Keratinocyte (primary cell): ENCODE measurements around the gene IZUMO1R. TPM values are rescaled to one million over a fixed set of nuclear protein-coding genes. Genes with fewer than 3 reads are reported as not detected.

Experiments
- DNase-seq: peaks from one replicate; pipeline ENCODE4 v3.0.0-alpha.2; 2011; ENCODE audit warnings: low read depth, missing footprints, low spot score
- FAIRE-seq: peaks from 2 replicates; lab custom pipeline; 2011; peaks lifted over from hg19 to GRCh38; lab: Jason Lieb, UNC
- H2AFZ ChIP-seq: 2 replicates; pipeline ENCODE4 v1.6.0; 2012; ENCODE audit warnings: low read length, control low read depth, inconsistent platforms; ENCODE audit not compliant: control insufficient read depth
- H3K27ac ChIP-seq: 2 replicates; pipeline ENCODE4 v1.5.1; 2011; ENCODE audit warnings: low read length; ENCODE audit not compliant: control insufficient read depth, insufficient read depth
- H3K27me3 ChIP-seq: 3 replicates; pipeline ENCODE4 v1.6.0; 2011; ENCODE audit warnings: low read length; ENCODE audit not compliant: control insufficient read depth, insufficient read depth; ENCODE audit errors: extremely low read depth
- H3K36me3 ChIP-seq, 2 experiments: 2 replicates in 1 of 2; 3 replicates in 1 of 2; pipeline ENCODE4 v1.5.1; 2011; ENCODE audit warnings: low read length in 2 of 2, mild to moderate bottlenecking in 1 of 2; ENCODE audit not compliant: control insufficient read depth in 2 of 2, insufficient read depth in 2 of 2; ENCODE audit errors: extremely low read depth in 1 of 2
- H3K4me1 ChIP-seq: 3 replicates; pipeline ENCODE4 v1.5.1; 2011; ENCODE audit warnings: low read length; ENCODE audit not compliant: control insufficient read depth, insufficient read depth; ENCODE audit errors: extremely low read depth
- H3K4me2 ChIP-seq: 3 replicates; pipeline ENCODE4 v1.6.0; 2011; ENCODE audit warnings: low read depth, low read length; ENCODE audit not compliant: control insufficient read depth, insufficient read depth; ENCODE audit errors: extremely low read depth
- H3K4me3 ChIP-seq, 3 experiments: fragments of 200-600 bp in 1 of 3; sonication (generic) in 1 of 3; 2 replicates in 2 of 3; 3 replicates in 1 of 3; pipeline ENCODE4 v1.5.1; 2011 to 2016; ENCODE audit warnings: low read length in 3 of 3, mild to moderate bottlenecking in 3 of 3, control low read depth in 2 of 3, inconsistent platforms in 1 of 3, low read depth in 1 of 3, mixed read lengths in 1 of 3, mixed run types in 1 of 3, moderate library complexity in 1 of 3; ENCODE audit not compliant: control insufficient read depth in 2 of 3, insufficient read depth in 2 of 3; ENCODE audit errors: extremely low read depth in 1 of 3
- H3K79me2 ChIP-seq: 2 replicates; pipeline ENCODE4 v1.6.0; 2012; ENCODE audit warnings: low read length; ENCODE audit not compliant: control insufficient read depth, insufficient read depth
- H3K9ac ChIP-seq: 3 replicates; pipeline ENCODE4 v1.6.0; 2011; ENCODE audit warnings: low read length; ENCODE audit not compliant: control insufficient read depth, insufficient read depth; ENCODE audit errors: extremely low read depth
- H3K9me1 ChIP-seq: 3 replicates; pipeline ENCODE4 v1.6.0; 2011; ENCODE audit warnings: low read length; ENCODE audit not compliant: control insufficient read depth, insufficient read depth; ENCODE audit errors: extremely low read depth
- H3K9me3 ChIP-seq: 2 replicates; pipeline ENCODE4 v1.5.1; 2012; ENCODE audit warnings: low read depth, low read length; ENCODE audit not compliant: control insufficient read depth
- H4K20me1 ChIP-seq: 3 replicates; pipeline ENCODE4 v1.6.0; 2011; ENCODE audit warnings: low read length; ENCODE audit not compliant: control insufficient read depth, insufficient read depth; ENCODE audit errors: extremely low read depth
- EZH2 ChIP-seq: IDR thresholded peaks from one replicate; pipeline ENCODE4 v1.6.1; 2012; ENCODE audit warnings: inconsistent platforms, mild to moderate bottlenecking, low read length, moderate library complexity
- dilution Hi-C: fragments of 300-500 bp; cut with MboI; formaldehyde crosslinking; loops from one replicate; pipeline ENCODE4 v1.7.0; 2020; ENCODE audit warnings: low sequenced_read_pairs; ENCODE audit not compliant: extremely low pct_ligation_motif_present
- polyA plus RNA-seq, 5 experiments: library from polyadenylated mRNA; depleted of rRNA in 3 of 5; stranded (reverse) in 3 of 5; stranded (forward) in 1 of 5; unstranded in 1 of 5; fragments of >200 nt; gene quantifications; 1 replicate in 1 of 5; 2 replicates in 3 of 5; 3 replicates in 1 of 5; pipeline versions ENCODE4 v1.2.1 to v1.2.3, GENCODE V29; 2011 to 2012; ENCODE audit warnings: missing spikeins in 2 of 5, low read depth in 1 of 5, low replicate concordance in 1 of 5
- TF ChIP-seq, protein P1 (sequence below), 3 experiments: IDR thresholded peaks in 1 of 3; conservative IDR thresholded peaks in 1 of 3; optimal IDR thresholded peaks in 1 of 3; 2 replicates in 2 of 3; 3 replicates in 1 of 3; pipeline versions ENCODE3 to v1.5.1; 2011; ENCODE audit warnings: low read length in 3 of 3, mild to moderate bottlenecking in 3 of 3, moderate library complexity in 2 of 3, control low read depth in 1 of 3, inconsistent platforms in 1 of 3; ENCODE audit not compliant: insufficient read depth in 2 of 3; ENCODE audit errors: extremely low read depth in 1 of 3

The IZUMO1R gene
- polyA plus RNA-seq, 1 donor (not counting 4 experiments of a cell fraction or from before 2014, with no cell fraction given) = not detected

DNA sequence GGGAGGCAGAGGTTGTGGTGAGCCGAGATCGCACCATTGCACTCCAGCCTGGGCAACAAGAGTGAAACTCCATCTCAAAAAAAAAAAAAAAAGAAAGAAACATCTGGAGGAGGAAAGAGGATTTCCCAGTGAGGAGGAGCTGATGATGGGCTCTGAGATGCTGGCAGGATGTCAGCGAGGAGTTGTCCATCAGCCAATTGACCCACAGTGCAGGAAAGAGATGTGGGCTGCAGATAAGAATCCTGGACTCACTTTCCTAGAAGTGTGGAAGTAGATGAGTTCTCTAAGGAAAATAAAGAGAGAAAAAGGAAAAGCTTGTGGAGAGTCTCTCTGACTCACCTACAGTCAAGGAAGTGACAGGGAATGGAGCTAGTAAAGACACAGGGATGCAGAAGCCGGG lies 9.7 kb downstream of the IZUMO1R start:
- Histone ChIP-seq H3K79me2 (no peaks in the 10 kb centered on the region), H3K36me3 (no peaks in the 10 kb centered on the region), H2AFZ (no peak overlapping the region), H3K9me3 (no peaks in the 10 kb centered on the region), H3K27me3 (peaks cover 3% of the 10 kb centered on the region), H3K27ac (no peak overlapping the region), H3K9ac (no peak overlapping the region), H4K20me1 (no peaks in the 10 kb centered on the region), H3K9me1 (no peaks in the 10 kb centered on the region), H3K4me3 (no peak overlapping the region), H3K4me1 (no peaks in the 10 kb centered on the region), H3K4me2 (no peak overlapping the region)
- dilution Hi-C loops = no loop called here
- DNase-seq (no peak), FAIRE-seq (no peak)
- TF ChIP-seq EZH2 = no peak
- TF ChIP-seq, protein P1, sequence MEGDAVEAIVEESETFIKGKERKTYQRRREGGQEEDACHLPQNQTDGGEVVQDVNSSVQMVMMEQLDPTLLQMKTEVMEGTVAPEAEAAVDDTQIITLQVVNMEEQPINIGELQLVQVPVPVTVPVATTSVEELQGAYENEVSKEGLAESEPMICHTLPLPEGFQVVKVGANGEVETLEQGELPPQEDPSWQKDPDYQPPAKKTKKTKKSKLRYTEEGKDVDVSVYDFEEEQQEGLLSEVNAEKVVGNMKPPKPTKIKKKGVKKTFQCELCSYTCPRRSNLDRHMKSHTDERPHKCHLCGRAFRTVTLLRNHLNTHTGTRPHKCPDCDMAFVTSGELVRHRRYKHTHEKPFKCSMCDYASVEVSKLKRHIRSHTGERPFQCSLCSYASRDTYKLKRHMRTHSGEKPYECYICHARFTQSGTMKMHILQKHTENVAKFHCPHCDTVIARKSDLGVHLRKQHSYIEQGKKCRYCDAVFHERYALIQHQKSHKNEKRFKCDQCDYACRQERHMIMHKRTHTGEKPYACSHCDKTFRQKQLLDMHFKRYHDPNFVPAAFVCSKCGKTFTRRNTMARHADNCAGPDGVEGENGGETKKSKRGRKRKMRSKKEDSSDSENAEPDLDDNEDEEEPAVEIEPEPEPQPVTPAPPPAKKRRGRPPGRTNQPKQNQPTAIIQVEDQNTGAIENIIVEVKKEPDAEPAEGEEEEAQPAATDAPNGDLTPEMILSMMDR (optimal IDR thresholded peaks at IDR 0.05 in 1 of 3, IDR thresholded peaks at IDR 0.05 in 1 of 3, conservative IDR thresholded peaks at IDR 0.05 in 1 of 3; ENCODE audit: extremely low read depth in 1 of 3, insufficient read depth in 2 of 3, low read length in 3 of 3) = no peak

DNA sequence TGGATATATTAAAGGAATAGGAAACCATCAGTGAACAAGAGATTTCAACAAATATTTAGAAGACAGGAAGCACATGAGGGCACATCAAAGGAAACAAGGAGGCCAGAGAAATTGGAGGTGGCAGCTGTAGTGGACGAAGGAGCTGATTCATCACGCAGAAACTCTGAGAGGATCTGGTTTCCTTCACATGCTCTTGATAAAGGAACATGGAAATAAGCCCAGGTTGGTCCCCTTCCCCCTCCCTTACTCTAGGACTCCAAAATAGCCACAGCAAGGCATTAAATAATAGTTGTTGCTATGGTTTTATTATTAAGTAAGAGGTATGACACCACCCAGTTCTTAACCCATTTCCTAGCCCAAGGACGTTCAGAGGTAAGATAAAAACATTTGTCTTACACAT lies 11.3 kb downstream of the IZUMO1R start:
- Histone ChIP-seq H2AFZ (no peak overlapping the region), H3K4me3 (no peak overlapping the region), H3K27ac (no peak overlapping the region), H3K79me2 (no peaks in the 10 kb centered on the region), H3K9me3 (no peaks in the 10 kb centered on the region), H3K9me1 (no peaks in the 10 kb centered on the region), H3K4me2 (no peak overlapping the region), H3K9ac (no peak overlapping the region), H3K4me1 (no peaks in the 10 kb centered on the region), H4K20me1 (no peaks in the 10 kb centered on the region), H3K36me3 (no peaks in the 10 kb centered on the region), H3K27me3 (peaks cover 3% of the 10 kb centered on the region)
- dilution Hi-C loops = no loop called here
- TF ChIP-seq, protein P1 (optimal IDR thresholded peaks at IDR 0.05 in 1 of 3, IDR thresholded peaks at IDR 0.05 in 1 of 3, conservative IDR thresholded peaks at IDR 0.05 in 1 of 3; ENCODE audit: extremely low read depth in 1 of 3, insufficient read depth in 2 of 3, low read length in 3 of 3) = no peak
- no peak for TF ChIP-seq EZH2
- no peak for FAIRE-seq
- no peak for DNase-seq
